ENCODE results near the gene PRH2.

DNA sequence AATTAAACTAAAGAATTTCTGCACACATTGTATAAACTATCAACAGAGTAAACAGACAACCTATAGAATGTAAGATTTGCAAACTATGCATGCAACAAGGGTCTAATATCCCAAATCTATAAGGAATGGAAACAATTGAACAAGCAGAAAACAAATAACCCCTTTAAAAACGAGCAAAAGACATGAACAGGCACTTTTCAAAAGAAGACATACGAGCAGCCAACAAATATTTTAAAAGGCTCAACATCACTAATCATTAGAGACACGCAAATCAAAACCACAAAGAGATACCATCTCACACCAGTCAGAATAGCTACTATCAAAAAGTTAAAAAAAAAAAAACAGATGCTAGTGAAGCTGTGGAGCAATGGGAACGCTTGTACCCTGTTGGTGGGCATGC is 24.4 kb upstream of the PRH2 start:
- TF ChIP-seq GABPB1 (CRISPR knock-in tag; IDR thresholded peaks at IDR 0.05) (no peak), TP53 (CRISPR knock-in tag; IDR thresholded peaks at IDR 0.05) (no peak), CBFB (CRISPR knock-in tag; IDR thresholded peaks at IDR 0.05; ENCODE audit: low read depth) (no peak), MXD4 (CRISPR knock-in tag; IDR thresholded peaks at IDR 0.05; ENCODE audit: borderline replicate concordance) (no peak), TEAD4 (CRISPR knock-in tag; IDR thresholded peaks at IDR 0.05) (no peak), ZNF121 (CRISPR knock-in tag; IDR thresholded peaks at IDR 0.05) (no peak)
- TF ChIP-seq, protein P1, sequence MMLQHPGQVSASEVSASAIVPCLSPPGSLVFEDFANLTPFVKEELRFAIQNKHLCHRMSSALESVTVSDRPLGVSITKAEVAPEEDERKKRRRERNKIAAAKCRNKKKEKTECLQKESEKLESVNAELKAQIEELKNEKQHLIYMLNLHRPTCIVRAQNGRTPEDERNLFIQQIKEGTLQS (CRISPR knock-in tag; conservative IDR thresholded peaks at IDR 0.05), result no peak
- TF ChIP-seq, protein P2, sequence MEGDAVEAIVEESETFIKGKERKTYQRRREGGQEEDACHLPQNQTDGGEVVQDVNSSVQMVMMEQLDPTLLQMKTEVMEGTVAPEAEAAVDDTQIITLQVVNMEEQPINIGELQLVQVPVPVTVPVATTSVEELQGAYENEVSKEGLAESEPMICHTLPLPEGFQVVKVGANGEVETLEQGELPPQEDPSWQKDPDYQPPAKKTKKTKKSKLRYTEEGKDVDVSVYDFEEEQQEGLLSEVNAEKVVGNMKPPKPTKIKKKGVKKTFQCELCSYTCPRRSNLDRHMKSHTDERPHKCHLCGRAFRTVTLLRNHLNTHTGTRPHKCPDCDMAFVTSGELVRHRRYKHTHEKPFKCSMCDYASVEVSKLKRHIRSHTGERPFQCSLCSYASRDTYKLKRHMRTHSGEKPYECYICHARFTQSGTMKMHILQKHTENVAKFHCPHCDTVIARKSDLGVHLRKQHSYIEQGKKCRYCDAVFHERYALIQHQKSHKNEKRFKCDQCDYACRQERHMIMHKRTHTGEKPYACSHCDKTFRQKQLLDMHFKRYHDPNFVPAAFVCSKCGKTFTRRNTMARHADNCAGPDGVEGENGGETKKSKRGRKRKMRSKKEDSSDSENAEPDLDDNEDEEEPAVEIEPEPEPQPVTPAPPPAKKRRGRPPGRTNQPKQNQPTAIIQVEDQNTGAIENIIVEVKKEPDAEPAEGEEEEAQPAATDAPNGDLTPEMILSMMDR (IDR thresholded peaks at IDR 0.05), result no peak
- TF ChIP-seq, protein P3, sequence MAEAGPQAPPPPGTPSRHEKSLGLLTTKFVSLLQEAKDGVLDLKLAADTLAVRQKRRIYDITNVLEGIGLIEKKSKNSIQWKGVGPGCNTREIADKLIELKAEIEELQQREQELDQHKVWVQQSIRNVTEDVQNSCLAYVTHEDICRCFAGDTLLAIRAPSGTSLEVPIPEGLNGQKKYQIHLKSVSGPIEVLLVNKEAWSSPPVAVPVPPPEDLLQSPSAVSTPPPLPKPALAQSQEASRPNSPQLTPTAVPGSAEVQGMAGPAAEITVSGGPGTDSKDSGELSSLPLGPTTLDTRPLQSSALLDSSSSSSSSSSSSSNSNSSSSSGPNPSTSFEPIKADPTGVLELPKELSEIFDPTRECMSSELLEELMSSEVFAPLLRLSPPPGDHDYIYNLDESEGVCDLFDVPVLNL (CRISPR knock-in tag; IDR thresholded peaks at IDR 0.05; ENCODE audit: borderline replicate concordance, low read depth), result no peak
- TF ChIP-seq, protein P4, sequence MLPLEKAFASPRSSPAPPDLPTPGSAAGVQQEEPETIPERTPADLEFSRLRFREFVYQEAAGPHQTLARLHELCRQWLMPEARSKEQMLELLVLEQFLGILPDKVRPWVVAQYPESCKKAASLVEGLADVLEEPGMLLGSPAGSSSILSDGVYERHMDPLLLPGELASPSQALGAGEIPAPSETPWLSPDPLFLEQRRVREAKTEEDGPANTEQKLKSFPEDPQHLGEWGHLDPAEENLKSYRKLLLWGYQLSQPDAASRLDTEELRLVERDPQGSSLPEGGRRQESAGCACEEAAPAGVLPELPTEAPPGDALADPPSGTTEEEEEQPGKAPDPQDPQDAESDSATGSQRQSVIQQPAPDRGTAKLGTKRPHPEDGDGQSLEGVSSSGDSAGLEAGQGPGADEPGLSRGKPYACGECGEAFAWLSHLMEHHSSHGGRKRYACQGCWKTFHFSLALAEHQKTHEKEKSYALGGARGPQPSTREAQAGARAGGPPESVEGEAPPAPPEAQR (CRISPR knock-in tag; IDR thresholded peaks at IDR 0.05), result no peak
- TF ChIP-seq, protein P5, sequence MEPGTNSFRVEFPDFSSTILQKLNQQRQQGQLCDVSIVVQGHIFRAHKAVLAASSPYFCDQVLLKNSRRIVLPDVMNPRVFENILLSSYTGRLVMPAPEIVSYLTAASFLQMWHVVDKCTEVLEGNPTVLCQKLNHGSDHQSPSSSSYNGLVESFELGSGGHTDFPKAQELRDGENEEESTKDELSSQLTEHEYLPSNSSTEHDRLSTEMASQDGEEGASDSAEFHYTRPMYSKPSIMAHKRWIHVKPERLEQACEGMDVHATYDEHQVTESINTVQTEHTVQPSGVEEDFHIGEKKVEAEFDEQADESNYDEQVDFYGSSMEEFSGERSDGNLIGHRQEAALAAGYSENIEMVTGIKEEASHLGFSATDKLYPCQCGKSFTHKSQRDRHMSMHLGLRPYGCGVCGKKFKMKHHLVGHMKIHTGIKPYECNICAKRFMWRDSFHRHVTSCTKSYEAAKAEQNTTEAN (CRISPR knock-in tag; IDR thresholded peaks at IDR 0.05), result no peak

All from WTC11 (cell line).